MCF 10A (cell line): Measurements from ENCODE around the gene OBSL1. TPM values are rescaled to one million over a fixed set of nuclear protein-coding genes. Genes with fewer than 3 reads are reported as not detected.

Experiments
- BruUV-seq: library from RNA; stranded (reverse); fragments of 400-500 nt; replicated peaks from 2 replicates; lab custom pipeline; 2021; lab: Mats Ljungman, UMichigan
- CTCF ChIA-PET: fragments of 300-600 bp; sonication (Branson Sonifier 250); formaldehyde crosslinking; extraction: SDS; loops from one replicate; lab custom pipeline; 2021; ENCODE audit warnings: antibody characterized with exemption, inconsistent platforms; lab: Yijun Ruan, JAX
- POLR2A ChIA-PET: fragments of 300-600, 350-650 bp; sonication (Branson Sonifier 250); formaldehyde crosslinking; extraction: SDS; loops from one replicate; lab custom pipeline; 2020; ENCODE audit warnings: antibody characterized with exemption, inconsistent platforms; lab: Yijun Ruan, JAX
- DNase-seq: peaks from one replicate; pipeline ENCODE4 v3.0.0-alpha.2; 2018; ENCODE audit not compliant: unreplicated experiment
- H3K27ac Mint-ChIP-seq: one replicate; pipeline ENCODE4 v1.8.0; 2022; ENCODE audit warnings: mild to moderate bottlenecking, low read depth, mixed read lengths; ENCODE audit not compliant: unreplicated experiment
- H3K27me3 Mint-ChIP-seq: one replicate; pipeline ENCODE4 v1.8.0; 2022; ENCODE audit warnings: mixed read lengths; ENCODE audit not compliant: insufficient read depth, unreplicated experiment
- H3K36me3 Mint-ChIP-seq: one replicate; pipeline ENCODE4 v1.8.0; 2022; ENCODE audit warnings: mild to moderate bottlenecking, moderate library complexity, mixed read lengths; ENCODE audit not compliant: insufficient read depth, unreplicated experiment
- H3K4me1 Mint-ChIP-seq: one replicate; pipeline ENCODE4 v1.8.0; 2022; ENCODE audit warnings: mixed read lengths; ENCODE audit not compliant: insufficient read depth, unreplicated experiment
- H3K4me3 Mint-ChIP-seq: one replicate; pipeline ENCODE4 v1.8.0; 2022; ENCODE audit warnings: mild to moderate bottlenecking, moderate library complexity, mixed read lengths; ENCODE audit not compliant: unreplicated experiment
- H3K9me3 Mint-ChIP-seq: one replicate; pipeline ENCODE4 v1.8.0; 2022; ENCODE audit warnings: mixed read lengths; ENCODE audit not compliant: unreplicated experiment
- CTCF ChIP-seq: fragments of 200-600 bp; IDR thresholded peaks from one replicate; pipeline ENCODE4 v1.8.0; 2022; ENCODE audit warnings: antibody characterized with exemption, mild to moderate bottlenecking; ENCODE audit not compliant: unreplicated experiment
- intact Hi-C: fragments of 100-400 bp; cut with micrococcal nuclease; formaldehyde crosslinking; loops from 2 replicates; pipeline ENCODE4 v1.14.1; 2022
- total RNA-seq: library from RNA; stranded (reverse); gene quantifications from 2 replicates; pipeline ENCODE4 v1.2.3, GENCODE V29; 2022

The OBSL1 gene
- total RNA-seq, 1 experiment from 2014 or later: 29.0 TPM

DNA sequence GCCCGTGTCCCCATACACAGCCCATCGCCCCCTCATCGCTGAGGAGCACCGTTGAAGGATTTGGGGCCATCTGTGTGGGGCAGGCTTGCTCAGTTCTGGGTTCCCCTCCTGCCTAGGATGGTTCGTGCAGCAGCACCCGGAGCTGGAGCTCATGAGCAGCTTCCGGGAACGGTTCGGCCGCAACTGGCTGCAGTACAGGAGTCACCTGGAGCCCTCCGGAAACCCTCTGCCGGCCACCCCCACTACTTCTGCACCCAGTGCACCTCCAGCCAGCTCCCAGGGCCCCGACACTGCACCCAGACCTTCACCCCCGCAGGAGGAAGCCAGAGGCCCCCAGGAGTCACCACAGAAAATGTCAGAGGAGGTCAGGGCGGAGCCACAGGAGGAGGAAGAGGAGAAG lies 36.6 kb upstream of the OBSL1 start:
- Mint-ChIP-seq H3K36me3 (peaks cover 34% of the 10 kb centered on the region), H3K4me1 (no peaks in the 10 kb centered on the region), H3K4me3 (no peak overlapping the region), H3K9me3 (no peaks in the 10 kb centered on the region), H3K27me3 (no peaks in the 10 kb centered on the region), H3K27ac (no peak overlapping the region)
- no TSS peak for BruUV-seq
- TF ChIP-seq CTCF: no peak
- intact Hi-C loops: no loop called here
- POLR2A ChIA-PET: interaction anchor here (0.7 kb wide), 1 partner anchor 10 kb away, joined by 3 read pairs; the partner anchor contains the start of gene STK11IP
- CTCF ChIA-PET: interaction anchor here (0.6 kb wide), 1 partner anchor 131 kb away, joined by 3 read pairs; no protein-coding TSS in a partner anchor
- no peak for DNase-seq

DNA sequence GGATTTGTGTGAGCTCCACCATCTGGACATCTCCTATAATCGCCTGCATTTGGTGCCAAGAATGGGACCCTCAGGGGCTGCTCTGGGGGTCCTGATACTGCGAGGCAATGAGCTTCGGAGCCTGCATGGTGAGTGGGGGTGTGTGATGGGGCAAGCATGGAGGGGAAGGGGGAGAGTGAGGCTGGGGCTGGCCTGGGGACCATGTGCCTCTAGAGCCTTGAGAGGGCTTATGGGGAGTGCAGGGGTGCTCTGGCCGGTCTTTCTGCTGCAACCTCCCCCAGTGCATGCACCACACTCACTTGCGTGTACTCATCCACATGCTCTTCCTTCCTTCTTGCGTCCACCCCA lies 34.2 kb upstream of the OBSL1 start:
- no peak overlapping the region for H3K4me3 Mint-ChIP-seq

GRCh38 chr2:219603771-219604170 lies 32.4 kb upstream of the OBSL1 start:
- intact Hi-C loops: no loop called here
- Mint-ChIP-seq H3K27me3 (no peaks in the 10 kb centered on the region), H3K4me1 (no peaks in the 10 kb centered on the region), H3K4me3 (no peak overlapping the region), H3K27ac (peak overlapping the region; percentile 71), H3K36me3 (peaks cover 38% of the 10 kb centered on the region), H3K9me3 (no peaks in the 10 kb centered on the region)
- ChIA-PET POLR2A (no interaction called here), CTCF (interaction anchor here (0.5 to 1.3 kb wide), 5 partner anchors 42 to 698 kb away, joined by 3 to 6 read pairs (median 3); no protein-coding TSS in a partner anchor)
- BruUV-seq: no TSS peak
- DNase-seq: no peak
- no peak for TF ChIP-seq CTCF

More for the DNA sequence above, 34.2 kb upstream of the OBSL1 start:
- Mint-ChIP-seq H3K4me1 (no peaks in the 10 kb centered on the region), H3K27ac (no peak overlapping the region), H3K36me3 (peaks cover 36% of the 10 kb centered on the region), H3K27me3 (no peaks in the 10 kb centered on the region), H3K9me3 (no peaks in the 10 kb centered on the region)
- ChIA-PET POLR2A (no interaction called here), CTCF (interaction anchor here (0.6 to 0.7 kb wide), 2 partner anchors 43 to 146 kb away, joined by 3 read pairs; no protein-coding TSS in a partner anchor)
- intact Hi-C loops: no loop called here
- no peak for DNase-seq
- no TSS peak for BruUV-seq
- no peak for TF ChIP-seq CTCF

DNA sequence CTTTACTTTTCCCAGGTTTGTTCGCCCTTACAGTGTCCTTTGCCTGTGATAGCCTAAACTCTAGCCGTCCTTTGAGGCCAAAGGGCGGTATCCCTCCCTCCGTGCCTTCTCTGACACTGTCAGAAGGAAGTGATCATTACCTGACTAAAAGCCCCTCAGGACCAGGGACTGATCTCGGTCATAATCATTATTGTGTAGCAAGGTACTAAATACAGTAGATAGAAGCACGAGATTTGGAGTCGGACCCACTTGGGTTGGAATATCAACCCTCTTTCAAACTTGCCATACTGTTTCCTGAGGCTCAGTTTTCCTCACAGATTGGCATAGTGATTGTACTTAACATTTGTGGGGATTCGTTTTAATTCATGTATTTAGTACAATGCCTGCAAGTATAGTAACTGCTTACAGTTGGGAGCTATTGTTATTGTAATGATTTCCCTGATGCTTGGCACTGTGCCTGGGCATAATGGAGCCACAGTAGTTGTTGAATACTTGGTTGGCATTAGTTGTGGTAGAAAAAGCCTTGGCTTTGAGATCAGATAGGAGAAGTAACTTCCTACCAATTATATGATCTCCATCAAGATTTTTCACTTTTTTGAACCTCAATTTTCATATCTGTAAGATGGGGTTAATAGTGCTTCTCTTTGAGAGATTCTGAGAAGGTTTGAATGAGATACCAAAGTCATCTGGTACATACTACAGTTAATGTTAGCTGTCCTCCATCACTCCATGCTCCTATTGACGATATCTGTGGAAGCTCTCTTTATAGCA lies 27.2 kb upstream of the OBSL1 start:
- TF ChIP-seq CTCF: no peak
- peak overlapping the region; percentile 96 for H3K4me3 Mint-ChIP-seq
- ChIA-PET POLR2A (interaction anchor here (0.6 to 4.0 kb wide), 28 partner anchors 10 to 1922 kb away, joined by 3 to 49 read pairs (median 4); partner anchors contain the start of genes ANKZF1, ATG9A, CHPF and CNPPD1), CTCF (interaction anchor here (0.6 to 2.7 kb wide), 5 partner anchors 36 to 475 kb away, joined by 3 to 15 read pairs (median 4); no protein-coding TSS in a partner anchor)
- peak; percentile 10 for DNase-seq
- H3K36me3 Mint-ChIP-seq: peaks cover 15% of the 10 kb centered on the region
- intact Hi-C loops: loop anchor here (5.0 kb wide), 1 partner anchor 89 kb away; no protein-coding TSS in a partner anchor
- BruUV-seq: TSS peak; percentile 72
- H3K27ac Mint-ChIP-seq: peak overlapping the region; percentile 98
- no peaks in the 10 kb centered on the region for H3K4me1 Mint-ChIP-seq
- no peaks in the 10 kb centered on the region for H3K9me3 Mint-ChIP-seq
- no peaks in the 10 kb centered on the region for H3K27me3 Mint-ChIP-seq
